HG03175 (cell line): ENCODE data around the gene DUSP9.

Experiments used
- ATAC-seq: cut with Tn5 transposase; IDR thresholded peaks from one replicate; pipeline ENCODE4 v1.9.1; 2021; ENCODE audit warnings: mild to moderate bottlenecking, moderate library complexity; ENCODE audit not compliant: unreplicated experiment

The DUSP9 gene

DNA sequence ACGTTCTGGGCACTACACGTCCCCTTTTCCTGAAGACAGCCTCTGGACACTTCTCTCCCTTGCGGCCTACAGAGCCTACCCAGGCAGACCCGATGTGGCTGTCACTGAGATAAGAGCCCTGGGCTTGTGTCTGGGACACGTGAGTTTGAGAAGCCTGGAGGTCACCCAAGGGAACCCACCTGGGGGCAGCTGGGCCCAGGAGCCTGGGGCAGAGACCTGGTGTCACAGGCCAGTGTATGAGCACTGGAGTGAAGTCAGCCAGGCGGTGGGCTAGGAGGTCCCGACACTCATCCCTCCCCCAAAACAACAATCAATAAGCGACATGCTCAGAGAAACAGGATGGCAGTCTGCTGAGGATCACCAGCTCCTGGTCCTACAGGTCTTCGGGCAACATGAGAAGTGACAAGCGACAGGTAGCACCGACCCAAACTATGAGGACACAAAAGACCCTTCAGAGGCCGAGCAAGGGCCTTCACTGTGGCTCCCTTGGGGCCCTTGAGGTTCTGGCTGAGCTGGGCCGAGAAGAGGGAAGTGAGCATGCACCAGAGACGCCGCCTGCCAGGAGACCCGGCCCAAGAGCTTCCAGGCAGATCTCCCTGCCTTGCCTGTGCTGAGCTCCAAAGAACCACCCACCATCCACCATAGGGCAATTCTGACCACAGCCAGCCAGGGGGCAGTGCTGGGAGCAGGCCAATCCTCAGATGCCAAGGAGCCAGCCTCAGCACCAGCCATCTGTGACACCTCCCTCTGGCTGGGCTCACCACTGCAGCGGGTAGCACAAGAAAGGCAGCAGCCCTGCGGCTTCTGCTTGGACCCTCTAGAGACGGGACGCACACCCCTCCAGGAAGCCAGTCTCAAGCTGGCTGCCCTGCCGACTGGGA is 11.0 kb upstream of the DUSP9 start:
- ATAC-seq = no peak

DNA sequence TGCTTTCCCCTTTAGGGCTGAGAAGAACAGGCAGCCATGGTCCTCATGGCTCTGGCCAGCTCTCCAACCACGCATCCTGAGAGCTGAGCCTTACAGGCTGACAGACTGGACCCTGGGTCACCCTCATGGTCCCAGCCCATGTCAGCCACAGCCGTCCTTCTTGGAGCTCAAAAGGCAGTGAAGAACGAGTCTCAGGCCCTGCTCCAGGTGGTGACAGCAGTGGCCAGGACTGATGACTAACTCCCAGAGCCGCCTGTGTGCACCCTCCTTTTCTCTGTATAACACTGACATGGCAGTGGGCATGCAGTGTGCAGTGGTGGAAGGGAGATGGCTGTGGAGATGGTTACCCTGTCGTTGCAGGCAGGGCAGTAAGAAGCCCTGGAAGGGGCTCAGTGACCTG is 10.3 kb upstream of the DUSP9 start:
- no peak for ATAC-seq

DNA sequence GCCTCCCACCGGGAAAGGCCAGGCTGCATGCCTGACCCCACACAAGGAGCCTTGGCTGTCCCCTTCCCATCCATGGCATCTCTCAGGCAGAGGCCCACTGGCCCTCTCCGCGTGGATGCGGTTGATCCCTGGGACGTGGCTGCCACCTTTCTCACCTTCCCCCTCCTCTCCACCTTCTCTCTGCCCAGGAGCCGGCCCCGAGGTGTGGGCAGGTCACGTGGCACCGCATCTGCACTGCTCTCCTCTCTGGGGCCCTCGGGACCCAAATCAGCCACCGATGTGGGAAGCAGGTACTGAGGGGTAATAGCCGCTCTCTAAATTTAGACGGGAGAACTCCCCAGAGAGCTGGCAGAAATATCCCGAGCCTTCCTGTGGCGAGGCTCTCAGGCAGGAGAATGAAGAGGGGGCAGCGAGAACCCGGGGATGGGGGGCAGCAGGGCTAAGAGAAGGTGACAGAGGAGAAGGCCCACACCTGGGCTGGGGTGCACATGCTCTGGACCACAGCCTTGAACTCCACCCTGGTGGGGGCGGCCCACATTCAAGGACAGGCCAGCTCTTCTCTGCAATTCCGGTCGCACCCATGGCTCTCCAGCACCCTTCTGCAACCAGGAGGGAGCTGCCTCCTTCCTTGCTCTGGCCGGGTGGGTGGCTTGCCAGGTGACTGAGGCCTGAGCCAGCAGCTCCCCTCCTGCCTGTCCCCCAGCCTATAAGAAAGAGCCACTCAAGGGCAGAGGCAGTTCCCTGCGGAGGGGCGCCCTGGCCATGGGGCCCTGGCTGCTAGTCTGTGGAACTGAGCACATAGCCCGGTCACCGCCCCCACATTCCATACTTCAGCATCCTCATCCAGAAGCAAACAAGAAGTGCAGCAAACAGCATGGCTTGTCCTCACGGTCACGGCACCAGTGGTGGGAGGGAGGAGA is 9.6 kb upstream of the DUSP9 start:
- no peak for ATAC-seq

DNA sequence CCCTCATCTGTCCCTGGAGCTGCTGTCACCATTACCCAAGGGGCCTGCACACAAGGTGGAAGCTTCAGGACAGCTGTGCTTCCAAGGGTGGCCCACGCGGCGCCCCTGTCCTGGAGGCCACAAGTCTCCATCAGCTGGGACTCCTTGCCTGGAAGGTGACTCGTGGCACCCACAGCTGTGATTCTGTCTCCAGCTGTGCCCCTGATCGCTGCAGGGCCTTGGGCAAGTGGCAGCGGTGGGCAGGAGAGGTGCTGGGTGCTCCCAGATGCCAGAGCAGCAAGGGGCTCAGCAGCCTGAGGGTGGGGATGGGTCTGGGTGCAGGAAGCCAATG is 9.0 kb upstream of the DUSP9 start:
- no peak for ATAC-seq

- ATAC-seq = no peak
These were observed 8.4 kb upstream of the DUSP9 start for GRCh38 chrX:153638436-153639176.

GRCh38 chrX:153639177-153640044 is 7.6 kb upstream of the DUSP9 start:
- ATAC-seq = no peak

- no peak for ATAC-seq
These were observed 6.8 kb upstream of the DUSP9 start for GRCh38 chrX:153640045-153640686.

DNA sequence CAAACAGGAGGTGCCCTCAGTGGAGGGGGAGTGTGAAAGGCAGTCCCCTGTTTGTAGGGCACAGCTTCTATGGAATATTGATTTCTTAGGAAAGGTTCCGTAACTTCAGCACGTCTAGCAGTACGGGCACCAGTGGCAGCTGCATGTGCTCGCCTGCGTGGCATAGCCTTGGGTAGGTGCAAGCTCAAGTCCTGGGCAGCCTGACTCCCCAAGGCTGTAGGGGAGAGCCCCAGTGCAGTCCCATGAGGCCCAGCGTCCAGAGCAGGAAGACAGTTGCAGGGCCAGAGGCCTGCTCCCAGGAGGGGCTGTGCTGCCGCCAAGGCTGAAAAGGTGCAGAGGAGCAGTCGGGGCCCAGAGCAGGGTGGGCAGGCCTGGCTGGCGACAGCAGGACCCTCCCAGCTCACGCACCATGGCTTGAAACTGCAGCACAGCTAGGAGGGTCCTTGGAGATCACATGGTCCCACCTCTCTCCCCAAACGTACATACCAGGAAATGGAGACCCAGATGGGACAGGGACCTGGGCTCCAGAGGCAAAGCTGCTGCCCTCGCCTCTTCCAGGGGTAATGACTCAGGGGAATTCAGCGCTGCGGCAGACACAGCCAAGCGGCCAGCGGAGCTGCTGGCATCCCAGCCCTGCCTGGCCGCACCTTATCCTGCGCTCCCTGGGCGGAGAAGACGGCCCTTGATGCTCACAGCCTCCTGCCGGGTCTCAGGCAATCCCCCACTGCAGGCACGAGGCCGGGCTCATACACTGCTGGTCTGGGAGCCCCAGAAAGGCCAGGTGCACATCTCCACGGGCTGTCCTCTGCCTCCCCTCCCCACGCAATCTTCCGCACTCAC is 6.0 kb upstream of the DUSP9 start:
- no peak for ATAC-seq

- no peak for ATAC-seq
These were observed 5.4 kb upstream of the DUSP9 start for GRCh38 chrX:153641627-153642026.

GRCh38 chrX:153642051-153642654 is 4.8 kb upstream of the DUSP9 start:
- ATAC-seq = no peak

- ATAC-seq = no peak
These were observed 4.2 kb upstream of the DUSP9 start for GRCh38 chrX:153642655-153643430.

DNA sequence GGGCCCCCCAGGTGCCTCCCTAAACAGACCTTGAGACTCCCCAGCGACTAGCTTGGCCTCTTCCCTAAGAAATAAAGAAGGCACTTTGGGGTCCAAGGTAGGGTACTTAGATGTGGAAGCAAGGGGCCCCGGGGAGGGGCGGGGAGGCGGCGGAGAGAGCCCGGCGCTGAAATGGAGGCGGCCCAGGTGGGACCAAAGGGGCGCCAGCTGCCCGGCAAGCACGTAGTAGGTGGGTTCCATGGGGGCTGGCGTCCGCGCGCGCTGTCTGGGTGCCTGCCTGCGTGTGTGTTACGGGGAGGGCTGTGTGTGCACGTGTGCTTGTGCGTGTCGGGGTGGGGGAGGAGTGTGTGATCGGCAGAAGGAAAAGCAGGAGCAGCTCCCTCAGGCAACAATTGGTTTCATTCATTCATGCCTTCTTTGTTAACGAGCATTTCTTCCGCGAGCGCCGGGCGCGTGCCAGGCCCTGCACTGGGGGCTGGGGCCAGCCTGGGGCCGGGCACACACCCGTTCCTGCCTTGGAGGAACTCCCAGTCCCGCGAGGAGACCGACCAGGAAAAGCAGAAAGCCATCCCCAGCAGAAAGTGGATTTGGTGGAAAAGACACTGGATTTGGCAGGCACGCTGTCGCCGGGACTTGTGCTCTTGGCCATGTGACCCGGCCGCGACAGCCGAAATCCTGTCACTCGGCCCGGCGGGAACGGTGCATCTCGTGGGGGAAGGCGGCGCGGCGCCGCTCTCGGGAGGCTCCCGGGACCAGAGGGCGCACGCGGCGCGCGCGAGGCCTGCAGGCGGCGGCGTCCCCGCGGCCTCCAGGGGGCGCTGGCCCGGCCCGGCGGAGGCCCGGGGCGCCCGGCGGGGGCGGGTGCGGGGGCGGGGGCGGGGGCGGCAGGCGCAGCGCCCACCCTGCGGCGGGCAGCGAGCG is 3.3 kb upstream of the DUSP9 start:
- ATAC-seq = no peak

- ATAC-seq = no peak
These were observed 2.5 kb upstream of the DUSP9 start for GRCh38 chrX:153644356-153645125.

DNA sequence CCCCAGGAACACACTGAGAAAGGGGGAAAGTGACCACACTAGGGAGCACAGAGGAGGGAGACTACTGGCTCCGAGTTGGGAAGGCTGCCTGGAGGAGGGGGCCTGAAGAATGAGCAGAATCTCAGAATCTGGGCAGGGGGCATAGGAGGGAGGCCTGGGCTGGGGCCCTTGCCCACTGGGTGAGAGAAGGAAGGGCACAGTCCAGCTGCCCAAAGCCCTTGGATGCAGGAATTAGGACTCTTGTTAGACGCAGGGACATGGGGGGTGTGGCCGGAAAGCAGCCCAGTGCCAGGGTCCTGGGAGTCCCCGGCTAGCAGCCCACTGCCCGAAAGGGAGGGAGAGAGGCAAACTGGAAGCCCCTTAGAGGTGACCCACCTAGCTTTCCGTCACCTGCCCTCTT is 1.9 kb upstream of the DUSP9 start:
- ATAC-seq = no peak

GRCh38 chrX:153645921-153646488 is 998 bp upstream of the DUSP9 start:
- ATAC-seq = no peak
